GM12878 (cell line): Measurements from ENCODE around the gene TNFSF15. TPM values are rescaled to one million over a fixed set of nuclear protein-coding genes. Genes with fewer than 3 reads are reported as not detected.

ENCODE experiments used
- ATAC-seq: fragments of 200-7000 bp; cut with Tn5 transposase; 3 replicates; pipeline ENCODE4 v1.9.1; 2020; ENCODE audit warnings: mild to moderate bottlenecking, moderate library complexity
- BruUV-seq: library from RNA; stranded (reverse); fragments of 400-500 nt; replicated peaks from 2 replicates; lab custom pipeline; 2021; lab: Mats Ljungman, UMichigan
- CTCF ChIA-PET: fragments of 300-600 bp; sonication (Branson Sonifier 250); formaldehyde crosslinking; extraction: SDS; loops from one replicate; lab custom pipeline; 2021; ENCODE audit warnings: inconsistent platforms; lab: Yijun Ruan, JAX
- POLR2A ChIA-PET: fragments of 350-600 bp; formaldehyde crosslinking; extraction: SDS; loops from one replicate; lab custom pipeline; 2021; ENCODE audit warnings: inconsistent platforms; lab: Charles Lee
- RAD21 ChIA-PET: fragments of 300-600 bp; sonication (Branson Sonifier 250); formaldehyde crosslinking; loops from one replicate; lab custom pipeline; 2023; ENCODE audit warnings: antibody characterized with exemption; ENCODE audit not compliant: unreplicated experiment; lab: Charles Lee
- SMC1A ChIA-PET: fragments of 300-600 bp; sonication (Branson Sonifier 250); formaldehyde crosslinking; loops from one replicate; lab custom pipeline; 2023; ENCODE audit not compliant: unreplicated experiment, uncharacterized antibody; lab: Charles Lee
- DNase-seq: peaks from one replicate; pipeline ENCODE4 v3.0.0-alpha.2; 2011; ENCODE audit warnings: low read depth, low spot score
- FAIRE-seq: peaks from 3 replicates; lab custom pipeline; 2011; peaks lifted over from hg19 to GRCh38; lab: Jason Lieb, UNC
- H2AFZ ChIP-seq: 2 replicates; pipeline ENCODE4 v1.6.0; 2011; ENCODE audit warnings: low read depth, low read length, control low read depth; ENCODE audit not compliant: control insufficient read depth
- H3K27ac ChIP-seq: 2 replicates; pipeline ENCODE4 v1.5.1; 2011; ENCODE audit warnings: control low read depth; ENCODE audit not compliant: control insufficient read depth, insufficient read depth
- H3K27me3 ChIP-seq, 2 experiments: replicated peaks in 1 of 2; 2 replicates each; pipeline versions ENCODE4 v1.6.0 to v1.6.1; 2011; ENCODE audit warnings: low read length in 1 of 2; ENCODE audit not compliant: control insufficient read depth in 2 of 2, insufficient read depth in 2 of 2
- H3K36me3 ChIP-seq, 2 experiments: 2 replicates each; pipeline ENCODE4 v1.5.1; 2011; ENCODE audit warnings: low read length in 1 of 2; ENCODE audit not compliant: control insufficient read depth in 2 of 2, insufficient read depth in 2 of 2
- H3K4me1 ChIP-seq: 2 replicates; pipeline ENCODE4 v1.6.1; 2011; ENCODE audit warnings: mild to moderate bottlenecking, low read length, moderate library complexity, mixed read lengths; ENCODE audit not compliant: control insufficient read depth, insufficient read depth
- H3K4me2 ChIP-seq: 2 replicates; pipeline ENCODE4 v1.6.0; 2011; ENCODE audit warnings: control low read depth; ENCODE audit not compliant: control insufficient read depth, insufficient read depth
- H3K4me3 ChIP-seq: fragments of 200-600 bp; sonication (generic); 2 replicates; pipeline ENCODE4 v1.5.1; 2016
- H3K79me2 ChIP-seq: 2 replicates; pipeline ENCODE4 v1.6.0; 2011; ENCODE audit warnings: low read length; ENCODE audit not compliant: control insufficient read depth, insufficient read depth
- H3K9ac ChIP-seq: 2 replicates; pipeline ENCODE4 v1.8.0; 2011; ENCODE audit warnings: low read length, control low read depth, mixed read lengths; ENCODE audit not compliant: control insufficient read depth, insufficient read depth
- H3K9me3 ChIP-seq: replicated peaks from 3 replicates; pipeline ENCODE4 v1.5.1; 2011; ENCODE audit warnings: mild to moderate bottlenecking, low read length; ENCODE audit not compliant: control insufficient read depth, insufficient read depth
- H4K20me1 ChIP-seq: 2 replicates; pipeline ENCODE4 v1.6.0; 2011; ENCODE audit not compliant: control insufficient read depth, insufficient read depth
- CHD4 ChIP-seq: fragments of 200-600 bp; sonication (generic); IDR thresholded peaks from 2 replicates; pipeline ENCODE4 v1.6.1; 2016; ENCODE audit warnings: mild to moderate bottlenecking
- FOS ChIP-seq: IDR thresholded peaks from 3 replicates; pipeline ENCODE4 v1.6.1; 2011; ENCODE audit warnings: borderline replicate concordance; ENCODE audit not compliant: insufficient read length; ENCODE audit errors: extremely low read depth
- HSF1 ChIP-seq: fragments of 150-350 bp; IDR thresholded peaks from 2 replicates; pipeline ENCODE4 v1.6.1; 2014; ENCODE audit warnings: mild to moderate bottlenecking, low read depth, low read length
- JUND ChIP-seq: IDR thresholded peaks from 2 replicates; pipeline ENCODE4 v1.6.1; 2012; ENCODE audit warnings: low read depth, mild to moderate bottlenecking, low read length, improper control_type of control experiment, moderate library complexity
- NKRF ChIP-seq: fragments of 450-650 bp; conservative IDR thresholded peaks from 2 replicates; pipeline ENCODE4 v1.6.1; 2017; ENCODE audit warnings: mild to moderate bottlenecking, moderate library complexity
- SPI1 ChIP-seq: IDR thresholded peaks from 2 replicates; pipeline ENCODE4 v1.6.1; 2011; ENCODE audit warnings: low read depth, mild to moderate bottlenecking, low read length, moderate library complexity, borderline replicate concordance; ENCODE audit not compliant: insufficient read depth
- TARDBP ChIP-seq: IDR thresholded peaks from 2 replicates; pipeline ENCODE4 v1.6.1; 2016; ENCODE audit warnings: borderline replicate concordance
- WGBS: methylation state at CpG from one replicate; pipeline ENCODE4 v1.1.6; 2016; ENCODE audit warnings: low lambda C conversion rate; ENCODE audit not compliant: insufficient replicate concordance, insufficient coverage; ENCODE audit errors: missing lambda C conversion rate; 5-methylcytosine and 5-hydroxymethylcytosine counted together
- in situ Hi-C: fragments of 300-500 bp; cut with MboI; formaldehyde crosslinking; loops from 9 replicates; pipeline ENCODE4 v1.14.3; 2018; ENCODE audit warnings: mixed read lengths
- intact Hi-C: fragments of 100-400 bp; cut with micrococcal nuclease; formaldehyde crosslinking; loops from one replicate; pipeline ENCODE4 v1.14.2; 2022; ENCODE audit not compliant: unreplicated experiment
- polyA plus RNA-seq, 11 experiments: library from polyadenylated mRNA; depleted of rRNA in 4 of 11; unstranded in 6 of 11; stranded (reverse) in 5 of 11; fragments of >200 nt; fragmentation: Nextera tagmentation in 4 of 11; fragmentation: Illumina TruSeq in 1 of 11; extraction: Ambion mirVana in 4 of 11; extraction: Trizol in 1 of 11; gene quantifications; 1 replicate in 1 of 11; 2 replicates in 10 of 11; pipeline versions ENCODE4 v1.2.1 to v1.2.3, GENCODE V29; 2011 to 2016; ENCODE audit warnings: inconsistent platforms in 2 of 11, missing spikeins in 2 of 11, low read depth in 1 of 11
- total RNA-seq, 4 experiments: library from RNA; depleted of rRNA in 3 of 4; stranded (reverse); fragments of >200 nt in 3 of 4; fragmentation: Illumina TruSeq in 1 of 4; extraction: Trizol in 1 of 4; gene quantifications; 2 replicates each; pipeline versions ENCODE4 v1.2.1 to v1.2.3, GENCODE V29; 2013 to 2021
- TF ChIP-seq, protein P1 (sequence below): fragments of 450-650 bp; IDR thresholded peaks from 2 replicates; pipeline ENCODE4 v1.6.1; 2017; ENCODE audit warnings: mild to moderate bottlenecking, low read depth, inconsistent platforms; ENCODE audit not compliant: poor library complexity, severe bottlenecking

The TNFSF15 gene
- total and polyA plus RNA-seq, 10 of the 15 experiments (the other 5 are each of a cell fraction or from before 2014, with no cell fraction given): 0.03 TPM; not detected in 9

GRCh38 chr9:114813717-114814418 lies 8.0 kb upstream of the TNFSF15 start:
- FAIRE-seq (no peak), DNase-seq (no peak), ATAC-seq (no peak)
- CTCF ChIA-PET: no interaction called here
- H3K4me2 ChIP-seq: no peak overlapping the region
- no peaks in the 10 kb centered on the region for H3K4me1 ChIP-seq
- H3K4me3 ChIP-seq: no peak overlapping the region
- in situ Hi-C loops: no loop called here
- H3K9me3 ChIP-seq: no peaks in the 10 kb centered on the region
- BruUV-seq: no TSS peak
- H3K9ac ChIP-seq: no peak overlapping the region
- 48% methylated on average over 5 of the region's 5 CpGs for WGBS
- intact Hi-C loops: no loop called here
- POLR2A ChIA-PET: no interaction called here
- no peaks in the 10 kb centered on the region for H3K79me2 ChIP-seq
- H3K27me3 ChIP-seq: 0 out of 4 replicates have a peak, but pooled peaks cover 0 to 3% of the 10 kb centered on the region in 2 experiments
- RAD21 ChIA-PET: no interaction called here
- H2AFZ ChIP-seq: no peak overlapping the region
- H3K27ac ChIP-seq: no peak overlapping the region
- H3K36me3 ChIP-seq: no peaks in the 10 kb centered on the region
- H4K20me1 ChIP-seq: no peaks in the 10 kb centered on the region
- TF ChIP-seq, protein P1, sequence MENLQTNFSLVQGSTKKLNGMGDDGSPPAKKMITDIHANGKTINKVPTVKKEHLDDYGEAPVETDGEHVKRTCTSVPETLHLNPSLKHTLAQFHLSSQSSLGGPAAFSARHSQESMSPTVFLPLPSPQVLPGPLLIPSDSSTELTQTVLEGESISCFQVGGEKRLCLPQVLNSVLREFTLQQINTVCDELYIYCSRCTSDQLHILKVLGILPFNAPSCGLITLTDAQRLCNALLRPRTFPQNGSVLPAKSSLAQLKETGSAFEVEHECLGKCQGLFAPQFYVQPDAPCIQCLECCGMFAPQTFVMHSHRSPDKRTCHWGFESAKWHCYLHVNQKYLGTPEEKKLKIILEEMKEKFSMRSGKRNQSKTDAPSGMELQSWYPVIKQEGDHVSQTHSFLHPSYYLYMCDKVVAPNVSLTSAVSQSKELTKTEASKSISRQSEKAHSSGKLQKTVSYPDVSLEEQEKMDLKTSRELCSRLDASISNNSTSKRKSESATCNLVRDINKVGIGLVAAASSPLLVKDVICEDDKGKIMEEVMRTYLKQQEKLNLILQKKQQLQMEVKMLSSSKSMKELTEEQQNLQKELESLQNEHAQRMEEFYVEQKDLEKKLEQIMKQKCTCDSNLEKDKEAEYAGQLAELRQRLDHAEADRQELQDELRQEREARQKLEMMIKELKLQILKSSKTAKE: no peak
- TF ChIP-seq FOS (no peak), SPI1 (no peak), CHD4 (no peak), HSF1 (no peak), JUND (no peak), NKRF (no peak), TARDBP (no peak)
- SMC1A ChIA-PET: no interaction called here
